HG03442 (cell line): ENCODE results near the gene PRKCZ.

ENCODE experiments used
- ATAC-seq: cut with Tn5 transposase; IDR thresholded peaks from one replicate; pipeline ENCODE4 v1.9.1; 2021; ENCODE audit warnings: mild to moderate bottlenecking, moderate library complexity; ENCODE audit not compliant: unreplicated experiment

PRKCZ gene

GRCh38 chr1:2060072-2060471 lies 9.9 kb downstream of the PRKCZ start:
- no peak for ATAC-seq

DNA sequence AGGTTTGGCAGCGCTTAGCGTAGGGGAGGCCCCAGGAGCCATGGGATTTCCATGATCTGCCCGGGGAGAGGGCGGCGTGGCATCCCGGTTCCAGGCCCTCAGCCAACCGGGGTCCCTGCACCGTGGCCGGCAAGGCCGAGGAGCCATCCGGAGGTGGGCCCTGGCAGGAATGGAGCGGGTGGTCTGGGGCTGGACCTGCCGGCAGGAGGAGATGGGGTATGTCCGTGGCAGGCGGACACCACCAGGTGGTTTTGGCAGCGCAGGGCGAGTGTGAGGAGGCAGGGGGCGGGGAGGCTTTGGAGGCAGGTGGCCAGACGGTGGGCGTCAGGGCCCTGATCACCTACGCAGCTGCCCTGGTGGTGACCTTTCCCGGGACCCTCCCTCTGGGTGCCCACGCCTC lies 10.3 kb downstream of the PRKCZ start:
- ATAC-seq: no peak

DNA sequence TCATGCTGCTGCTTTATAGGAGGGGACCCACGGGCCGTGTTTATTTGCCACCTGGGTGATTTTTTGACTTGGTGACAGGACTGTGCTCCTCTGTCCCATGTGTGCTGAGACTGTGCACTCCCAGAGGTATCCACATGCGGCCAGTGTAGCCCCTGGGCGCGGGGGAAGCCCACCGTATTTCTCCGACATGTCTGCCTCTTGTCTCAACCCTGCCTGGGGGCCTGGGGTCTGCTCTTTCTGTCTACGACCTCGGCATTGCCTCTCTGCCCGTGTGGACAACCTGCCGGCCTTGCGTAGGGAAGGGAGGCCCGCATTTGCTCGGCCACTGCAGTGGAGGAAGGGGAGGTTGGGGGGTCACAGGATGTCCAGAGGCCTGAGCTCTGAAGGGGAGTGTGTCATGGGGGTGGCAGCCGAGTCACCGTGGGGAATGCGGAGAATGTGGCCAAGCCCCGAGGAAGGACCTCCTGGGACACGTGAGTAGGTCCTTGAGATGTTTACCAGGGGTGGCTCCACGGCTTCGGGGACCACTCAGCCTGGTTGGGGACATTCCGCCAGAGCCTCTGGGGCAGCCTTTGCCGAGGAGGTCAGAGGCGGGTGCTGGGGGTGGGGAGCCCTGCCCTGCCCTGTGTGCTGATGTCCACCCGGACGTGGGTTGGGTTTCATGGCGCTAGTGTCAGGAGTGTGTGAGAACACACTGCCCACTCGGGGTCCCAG lies 11.0 kb downstream of the PRKCZ start:
- no peak for ATAC-seq

DNA sequence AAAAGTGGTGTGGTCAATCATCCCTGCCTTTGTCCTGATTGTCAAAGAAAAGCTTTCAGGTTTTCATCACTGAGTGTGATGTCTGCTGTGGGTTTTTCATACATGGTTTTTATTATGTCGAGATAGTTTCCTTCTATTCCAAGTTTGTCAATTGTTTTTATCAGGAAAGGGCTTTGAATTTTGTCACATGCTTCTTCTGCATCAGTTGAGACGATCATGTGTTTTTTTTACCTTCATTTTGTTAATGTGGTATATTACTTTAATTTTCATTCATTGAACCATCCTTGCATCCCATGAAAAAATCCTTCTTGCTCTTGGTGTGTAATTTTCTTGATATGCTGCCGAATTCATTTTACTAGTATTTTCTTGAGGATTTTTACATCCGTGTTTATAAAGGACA lies 15.5 kb downstream of the PRKCZ start:
- no peak for ATAC-seq

GRCh38 chr1:2067393-2067792 lies 17.2 kb downstream of the PRKCZ start:
- ATAC-seq: no peak

- no peak for ATAC-seq
Measured at GRCh38 chr1:2067981-2068380, 17.8 kb downstream of the PRKCZ start.

- ATAC-seq: no peak
Measured at GRCh38 chr1:2068951-2069350, 18.7 kb downstream of the PRKCZ start.

GRCh38 chr1:2070016-2070415 lies 19.8 kb downstream of the PRKCZ start:
- no peak for ATAC-seq

GRCh38 chr1:2070800-2071530 lies 20.8 kb downstream of the PRKCZ start:
- ATAC-seq: no peak

GRCh38 chr1:2072109-2072806 lies 22.0 kb downstream of the PRKCZ start:
- ATAC-seq: no peak

GRCh38 chr1:2072891-2073290 lies 22.7 kb downstream of the PRKCZ start:
- ATAC-seq: no peak

- ATAC-seq: no peak
Measured at GRCh38 chr1:2073382-2074230, 23.4 kb downstream of the PRKCZ start.

DNA sequence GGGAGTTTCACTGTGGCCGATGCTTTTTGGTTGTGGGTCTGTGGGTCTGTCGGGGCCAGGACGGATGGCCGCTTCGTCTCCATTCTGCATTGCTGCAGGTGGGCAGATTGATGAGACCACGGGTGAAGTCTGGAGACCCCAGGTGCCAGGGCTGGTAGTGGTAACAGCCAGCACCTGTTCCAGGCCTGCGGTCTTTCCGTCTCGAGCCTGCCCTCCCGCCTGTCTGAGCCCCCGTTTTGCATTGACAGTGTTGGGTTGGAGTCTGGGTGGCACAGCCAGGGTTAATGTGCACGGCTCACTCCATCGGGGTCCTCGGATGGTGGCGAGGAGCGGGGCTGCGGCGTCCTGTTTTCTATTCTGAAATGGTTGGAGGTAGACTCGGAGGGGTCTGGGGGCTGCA lies 24.2 kb downstream of the PRKCZ start:
- ATAC-seq: no peak

- no peak for ATAC-seq
Measured at GRCh38 chr1:2074944-2075740, 24.9 kb downstream of the PRKCZ start.

DNA sequence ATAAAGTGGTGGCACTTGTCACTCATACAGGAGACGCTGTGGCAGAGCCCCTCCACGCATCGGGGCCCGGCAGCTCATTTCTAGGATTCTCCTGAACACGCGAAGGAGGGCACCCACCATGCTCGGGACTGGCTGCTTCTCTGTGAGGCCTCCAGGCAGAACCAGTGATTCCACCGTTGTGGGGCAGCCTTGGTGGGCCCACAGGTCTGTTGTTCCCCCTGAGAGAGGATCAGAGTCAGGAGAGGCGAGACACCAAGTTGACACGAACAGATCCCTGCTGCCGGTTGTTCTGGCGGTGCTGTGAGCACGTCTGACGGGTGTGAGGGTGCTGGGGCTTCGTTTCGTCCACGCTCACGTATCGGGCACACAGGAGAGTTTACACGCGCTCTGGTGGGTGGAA lies 26.6 kb downstream of the PRKCZ start:
- no peak for ATAC-seq

GRCh38 chr1:2078170-2078569 lies 28.0 kb downstream of the PRKCZ start:
- no peak for ATAC-seq

DNA sequence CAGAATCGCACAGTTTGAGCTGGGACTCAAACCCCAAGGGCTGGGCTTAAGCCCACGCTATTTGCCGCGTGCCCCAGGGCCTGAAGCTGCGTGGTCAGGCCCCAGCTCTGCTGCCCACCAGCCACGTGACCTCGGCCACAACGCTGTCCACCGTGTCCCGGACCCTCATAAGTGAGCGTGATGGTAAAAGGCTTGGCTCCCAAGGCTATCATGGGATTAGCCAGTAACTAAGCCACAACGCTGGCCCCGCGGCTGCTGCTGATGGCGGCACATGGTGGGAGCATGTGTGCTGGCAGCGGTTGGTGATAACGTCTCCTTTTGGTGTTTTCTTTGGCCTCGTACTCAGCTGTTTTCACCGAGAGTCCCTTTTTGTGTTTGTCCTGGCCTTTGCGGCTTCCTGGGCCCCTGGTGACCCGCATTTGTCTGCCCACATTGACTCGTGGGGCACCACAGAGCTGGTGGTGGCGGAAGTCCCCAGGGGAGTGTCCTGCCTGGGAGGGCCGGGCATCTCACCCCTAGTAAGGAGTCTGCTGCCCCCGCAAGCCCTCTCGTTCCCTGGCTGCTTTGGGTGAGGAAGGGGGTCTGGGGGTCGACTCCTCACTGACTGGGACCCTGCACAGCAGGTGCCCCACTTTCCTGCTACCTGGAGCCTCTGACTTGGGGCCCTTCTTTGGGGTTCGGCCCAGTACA lies 29.3 kb downstream of the PRKCZ start:
- ATAC-seq: no peak

DNA sequence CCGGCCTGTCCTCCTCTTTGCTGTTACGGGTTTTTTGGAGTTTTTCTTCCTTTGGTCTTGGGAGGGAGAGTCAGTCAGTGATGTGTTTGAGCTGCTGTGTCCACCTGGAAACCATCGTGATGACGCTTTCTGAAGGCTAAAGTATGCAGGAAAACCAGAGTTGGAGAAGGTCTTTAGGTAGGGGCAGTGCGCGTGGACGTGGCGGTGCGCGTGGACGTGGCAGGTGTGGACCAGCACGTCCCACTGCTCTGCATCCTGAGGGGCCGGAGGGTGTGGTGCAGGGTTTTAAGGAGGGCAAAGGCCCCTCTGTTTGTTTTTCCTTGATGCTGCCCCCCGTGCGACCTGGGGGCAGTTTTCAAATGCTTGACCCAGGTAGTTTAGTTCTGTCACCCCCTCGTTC lies 29.9 kb downstream of the PRKCZ start:
- ATAC-seq: no peak

GRCh38 chr1:2080884-2081283 lies 30.7 kb downstream of the PRKCZ start:
- ATAC-seq: no peak
